Measurements from ENCODE around the gene CHST11.

The CHST11 gene

GRCh38 chr12:104672096-104672445 is 215.3 kb downstream of the CHST11 start:
- Histone ChIP-seq H3K4me3 (ENCODE audit: low read length) (no peak overlapping the region), H3K36me3 (ENCODE audit: control insufficient read depth, insufficient read depth, low read length) (no peaks in the 10 kb centered on the region), H3K9ac (ENCODE audit: low read length) (no peak overlapping the region), H3K9me3 (ENCODE audit: control insufficient read depth, low read length) (no peaks in the 10 kb centered on the region), H3K4me1 (ENCODE audit: control insufficient read depth, insufficient read depth, low read length) (peaks cover 46% of the 10 kb centered on the region), H3K27me3 (ENCODE audit: control insufficient read depth, insufficient read depth, low read length) (peaks cover 23% of the 10 kb centered on the region)

DNA sequence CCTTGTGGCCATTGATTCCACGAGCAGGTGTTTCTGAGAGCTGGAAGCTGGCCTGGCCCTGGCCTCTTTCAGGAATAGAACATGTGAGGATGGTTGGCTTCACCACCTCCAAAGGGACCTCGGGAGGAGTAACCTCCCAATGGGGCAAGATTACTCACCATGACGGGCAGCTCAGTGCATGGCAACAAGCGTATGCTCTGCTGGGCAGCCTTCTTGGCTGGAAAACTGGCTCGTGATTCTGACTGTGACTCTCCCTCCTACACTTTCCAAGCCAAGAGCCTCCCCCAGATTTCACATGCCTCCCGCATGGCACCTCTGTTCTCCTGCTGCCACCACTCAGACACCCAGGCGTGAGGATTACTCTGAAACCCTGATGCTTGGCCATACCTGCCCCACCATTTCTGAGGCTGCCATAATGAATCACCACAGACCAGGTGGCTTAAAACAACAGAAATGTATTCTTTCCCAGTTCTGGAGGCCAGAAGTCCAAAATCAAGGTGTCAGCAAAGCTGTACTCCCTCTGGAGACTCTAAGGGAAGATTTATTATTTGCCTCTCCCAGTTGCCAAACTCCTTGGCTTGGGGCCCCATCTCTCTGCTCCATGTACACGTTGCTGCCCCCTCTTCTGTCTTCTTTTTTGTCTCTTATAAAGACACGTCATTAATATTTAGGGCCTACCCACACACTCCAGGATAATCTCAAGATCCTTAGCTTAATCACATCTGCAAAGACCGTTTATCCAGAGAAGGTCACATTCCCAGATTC is 215.9 kb downstream of the CHST11 start:
- Histone ChIP-seq H3K9me3 (ENCODE audit: control insufficient read depth, low read length) (no peaks in the 10 kb centered on the region), H3K9ac (ENCODE audit: low read length) (no peak overlapping the region), H3K4me3 (ENCODE audit: low read length) (no peak overlapping the region), H3K36me3 (ENCODE audit: control insufficient read depth, insufficient read depth, low read length) (no peaks in the 10 kb centered on the region), H3K27me3 (ENCODE audit: control insufficient read depth, insufficient read depth, low read length) (peaks cover 23% of the 10 kb centered on the region), H3K4me1 (ENCODE audit: control insufficient read depth, insufficient read depth, low read length) (peaks cover 46% of the 10 kb centered on the region)

DNA sequence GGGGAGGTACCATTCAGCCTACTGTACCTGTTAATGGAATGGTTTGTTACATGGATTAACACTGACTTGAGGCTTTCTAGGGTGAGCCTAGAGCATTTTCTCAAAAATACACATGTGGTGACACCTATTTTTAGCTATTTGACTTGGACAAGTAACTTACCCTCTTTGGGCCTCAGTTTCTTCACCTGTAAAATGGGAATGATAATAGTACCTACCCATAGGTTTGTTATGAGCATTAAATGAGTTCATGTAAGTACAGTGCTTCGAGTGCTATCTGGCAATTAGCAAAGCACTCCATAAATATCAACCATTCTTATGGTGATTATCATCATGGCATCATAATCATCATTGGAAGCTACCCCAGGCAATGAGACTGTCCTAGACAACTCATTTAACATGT is 216.5 kb downstream of the CHST11 start:
- Histone ChIP-seq H3K4me3 (ENCODE audit: low read length) (no peak overlapping the region), H3K4me1 (ENCODE audit: control insufficient read depth, insufficient read depth, low read length) (peaks cover 45% of the 10 kb centered on the region), H3K27me3 (ENCODE audit: control insufficient read depth, insufficient read depth, low read length) (peaks cover 21% of the 10 kb centered on the region), H3K36me3 (ENCODE audit: control insufficient read depth, insufficient read depth, low read length) (no peaks in the 10 kb centered on the region), H3K9ac (ENCODE audit: low read length) (no peak overlapping the region), H3K9me3 (ENCODE audit: control insufficient read depth, low read length) (no peaks in the 10 kb centered on the region)

DNA sequence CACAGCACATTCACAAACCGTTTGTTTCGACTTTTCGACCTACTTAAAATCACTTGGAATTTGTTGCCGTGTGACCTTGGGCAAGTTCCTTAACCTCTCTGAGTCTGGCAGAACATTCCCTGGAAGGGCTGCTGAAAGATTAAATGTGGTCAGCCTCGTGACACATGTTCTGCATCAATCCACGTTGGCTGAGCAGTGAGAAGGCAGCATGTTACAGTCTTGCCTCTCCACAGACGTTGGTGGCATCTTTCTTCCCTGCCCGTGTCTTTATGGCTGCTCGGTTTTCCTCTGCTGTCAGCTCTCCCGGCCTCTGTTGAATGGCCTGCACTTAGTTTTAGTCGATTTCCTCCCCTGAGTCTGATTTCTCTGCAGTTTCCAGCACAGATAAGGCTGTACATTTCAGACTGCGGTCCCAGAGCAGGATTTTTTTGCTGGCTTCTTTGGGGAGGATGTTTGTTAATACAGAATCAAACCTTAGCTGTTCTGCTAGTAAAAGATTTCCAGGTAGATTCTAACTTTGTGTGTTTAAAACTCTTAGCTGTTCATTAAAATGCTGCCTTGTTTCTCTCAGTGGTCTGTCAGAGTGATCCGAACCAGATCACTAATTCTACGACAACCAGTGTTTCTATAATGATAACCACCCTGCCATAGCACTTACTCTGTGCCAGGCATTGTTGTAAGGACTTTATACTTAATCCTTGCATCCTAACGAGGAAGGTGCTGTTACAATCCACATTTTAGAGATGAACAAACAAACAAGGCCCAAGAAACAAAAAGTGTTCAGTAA is 217.1 kb downstream of the CHST11 start:
- Histone ChIP-seq H3K9ac (ENCODE audit: low read length) (no peak overlapping the region), H3K36me3 (ENCODE audit: control insufficient read depth, insufficient read depth, low read length) (no peaks in the 10 kb centered on the region), H3K4me1 (ENCODE audit: control insufficient read depth, insufficient read depth, low read length) (peaks cover 39% of the 10 kb centered on the region), H3K9me3 (ENCODE audit: control insufficient read depth, low read length) (no peaks in the 10 kb centered on the region), H3K27me3 (ENCODE audit: control insufficient read depth, insufficient read depth, low read length) (peaks cover 15% of the 10 kb centered on the region), H3K4me3 (ENCODE audit: low read length) (no peak overlapping the region)

DNA sequence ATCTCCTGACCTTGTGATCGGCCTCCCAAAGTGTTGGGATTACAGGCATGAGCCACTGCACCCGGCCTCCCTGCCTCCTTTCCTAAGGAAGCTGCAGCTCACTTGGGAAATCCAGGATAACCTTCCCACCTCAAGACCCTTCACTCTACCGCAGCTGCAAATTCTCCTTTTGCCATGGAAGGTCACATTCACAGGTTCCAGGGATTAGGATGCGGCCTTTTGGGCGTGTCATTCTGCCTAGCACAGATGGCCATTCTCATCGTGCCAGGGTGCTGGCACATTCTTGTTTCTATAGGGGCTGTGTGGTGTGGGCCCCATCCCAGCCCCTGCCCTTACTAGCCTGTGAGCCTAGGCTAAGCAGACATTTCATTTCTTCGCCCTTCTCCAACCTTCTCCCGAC is 219.9 kb downstream of the CHST11 start:
- peaks cover 6% of the 10 kb centered on the region for H3K27me3 ChIP-seq (ENCODE audit: control insufficient read depth, insufficient read depth, low read length)
- H3K9ac ChIP-seq (ENCODE audit: low read length) = no peak overlapping the region
- no peak overlapping the region for H3K4me3 ChIP-seq (ENCODE audit: low read length)
- no peaks in the 10 kb centered on the region for H3K36me3 ChIP-seq (ENCODE audit: control insufficient read depth, insufficient read depth, low read length)
- H3K9me3 ChIP-seq (ENCODE audit: control insufficient read depth, low read length) = no peaks in the 10 kb centered on the region
- H3K4me1 ChIP-seq (ENCODE audit: control insufficient read depth, insufficient read depth, low read length) = peaks cover 11% of the 10 kb centered on the region

- H3K9ac ChIP-seq (ENCODE audit: low read length) = no peak overlapping the region
- no peaks in the 10 kb centered on the region for H3K9me3 ChIP-seq (ENCODE audit: control insufficient read depth, low read length)
- H3K4me3 ChIP-seq (ENCODE audit: low read length) = no peak overlapping the region
- no peaks in the 10 kb centered on the region for H3K27me3 ChIP-seq (ENCODE audit: control insufficient read depth, insufficient read depth, low read length)
- H3K36me3 ChIP-seq (ENCODE audit: control insufficient read depth, insufficient read depth, low read length) = no peaks in the 10 kb centered on the region
- peaks cover 2% of the 10 kb centered on the region for H3K4me1 ChIP-seq (ENCODE audit: control insufficient read depth, insufficient read depth, low read length)
Observed at GRCh38 chr12:104677441-104678089, 220.8 kb downstream of the CHST11 start.

DNA sequence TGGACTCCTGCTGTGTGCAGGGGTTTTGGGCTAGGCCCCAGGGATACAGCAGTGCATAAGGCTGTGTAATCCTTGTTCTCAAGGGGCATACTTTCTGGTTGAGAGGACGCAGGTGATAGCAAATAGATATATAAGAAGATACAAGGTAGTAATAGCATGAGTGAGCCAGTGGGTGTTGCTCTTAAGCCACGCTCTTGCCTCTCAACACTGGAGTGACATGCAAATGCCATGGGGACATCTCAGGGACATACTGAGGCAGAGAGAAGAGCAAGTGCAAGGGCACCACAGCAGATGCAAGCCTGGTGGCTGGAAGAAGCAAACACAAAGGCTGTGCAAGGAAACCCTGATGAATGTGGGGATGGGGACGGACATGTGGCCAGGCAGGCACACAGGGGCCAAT is 223.3 kb downstream of the CHST11 start:
- Histone ChIP-seq H3K27me3 (ENCODE audit: control insufficient read depth, insufficient read depth, low read length) (no peaks in the 10 kb centered on the region), H3K9me3 (ENCODE audit: control insufficient read depth, low read length) (no peaks in the 10 kb centered on the region), H3K4me1 (ENCODE audit: control insufficient read depth, insufficient read depth, low read length) (no peaks in the 10 kb centered on the region), H3K9ac (ENCODE audit: low read length) (no peak overlapping the region), H3K4me3 (ENCODE audit: low read length) (no peak overlapping the region), H3K36me3 (ENCODE audit: control insufficient read depth, insufficient read depth, low read length) (no peaks in the 10 kb centered on the region)

- Histone ChIP-seq H3K9me3 (ENCODE audit: control insufficient read depth, low read length) (no peaks in the 10 kb centered on the region), H3K4me1 (ENCODE audit: control insufficient read depth, insufficient read depth, low read length) (no peaks in the 10 kb centered on the region), H3K36me3 (ENCODE audit: control insufficient read depth, insufficient read depth, low read length) (no peaks in the 10 kb centered on the region)
Observed at GRCh38 chr12:104680491-104680890, 223.7 kb downstream of the CHST11 start.

GRCh38 chr12:104681012-104681690 is 224.4 kb downstream of the CHST11 start:
- H3K27me3 ChIP-seq (ENCODE audit: control insufficient read depth, insufficient read depth, low read length) = no peaks in the 10 kb centered on the region
- no peak overlapping the region for H3K9ac ChIP-seq (ENCODE audit: low read length)
- no peaks in the 10 kb centered on the region for H3K9me3 ChIP-seq (ENCODE audit: control insufficient read depth, low read length)
- H3K4me1 ChIP-seq (ENCODE audit: control insufficient read depth, insufficient read depth, low read length) = no peaks in the 10 kb centered on the region
- no peak overlapping the region for H3K4me3 ChIP-seq (ENCODE audit: low read length)
- H3K36me3 ChIP-seq (ENCODE audit: control insufficient read depth, insufficient read depth, low read length) = no peaks in the 10 kb centered on the region

More at GRCh38 chr12:104680491-104680890, 223.7 kb downstream of the CHST11 start:
- Histone ChIP-seq H3K9ac (ENCODE audit: low read length) (no peak overlapping the region), H3K4me3 (ENCODE audit: low read length) (no peak overlapping the region), H3K27me3 (ENCODE audit: control insufficient read depth, insufficient read depth, low read length) (no peaks in the 10 kb centered on the region)

- Histone ChIP-seq H3K4me1 (ENCODE audit: control insufficient read depth, insufficient read depth, low read length) (no peaks in the 10 kb centered on the region), H3K36me3 (ENCODE audit: control insufficient read depth, insufficient read depth, low read length) (no peaks in the 10 kb centered on the region), H3K27me3 (ENCODE audit: control insufficient read depth, insufficient read depth, low read length) (no peaks in the 10 kb centered on the region), H3K4me3 (ENCODE audit: low read length) (no peak overlapping the region), H3K9me3 (ENCODE audit: control insufficient read depth, low read length) (no peaks in the 10 kb centered on the region), H3K9ac (ENCODE audit: low read length) (no peak overlapping the region)
Observed at GRCh38 chr12:104682790-104683279, 226.1 kb downstream of the CHST11 start.

- H3K4me1 ChIP-seq (ENCODE audit: control insufficient read depth, insufficient read depth, low read length) = no peaks in the 10 kb centered on the region
- no peak overlapping the region for H3K4me3 ChIP-seq (ENCODE audit: low read length)
- no peaks in the 10 kb centered on the region for H3K36me3 ChIP-seq (ENCODE audit: control insufficient read depth, insufficient read depth, low read length)
- no peak overlapping the region for H3K9ac ChIP-seq (ENCODE audit: low read length)
- no peaks in the 10 kb centered on the region for H3K9me3 ChIP-seq (ENCODE audit: control insufficient read depth, low read length)
- H3K27me3 ChIP-seq (ENCODE audit: control insufficient read depth, insufficient read depth, low read length) = no peaks in the 10 kb centered on the region
Observed at GRCh38 chr12:104683831-104684503, 227.2 kb downstream of the CHST11 start.
